Stomach (tissue), 9 donors: Measurements from ENCODE around the gene CFAP299. TPM values are rescaled to one million over a fixed set of nuclear protein-coding genes. Genes with fewer than 3 reads are reported as not detected.
"Not testable (repeated sequence)": the region's sequence is repeated elsewhere in the genome, so short reads cannot be mapped to it uniquely, and the experiment has no call there.

ENCODE experiments used
- DNase-seq, 2 donors: peaks; one replicate each; pipeline versions ENCODE4 v3.0.0 to v3.0.0-alpha.2; 2013 to 2019
- H3K27ac ChIP-seq, 5 donors: fragments of 200-600 bp in 4 of 5; sonication (generic) in 4 of 5; one replicate each; pipeline ENCODE4 v1.5.1; 2013 to 2019; ENCODE audit warnings: mild to moderate bottlenecking in 1 of 5, moderate library complexity in 1 of 5
- H3K27me3 ChIP-seq, 3 donors: fragments of 200-600 bp; sonication (generic); one replicate each; pipeline ENCODE4 v1.5.1; 2017 to 2019; ENCODE audit warnings: mixed run types in 1 of 3
- H3K36me3 ChIP-seq, 4 donors: fragments of 200-600 bp; sonication (generic); 1 replicate in 3 of 4; 2 replicates in 1 of 4; pipeline ENCODE4 v1.5.1; 2016 to 2019
- H3K4me1 ChIP-seq, 4 donors: fragments of 200-600 bp; sonication (generic); one replicate each; pipeline ENCODE4 v1.5.1; 2016 to 2019
- H3K4me3 ChIP-seq, 4 donors: fragments of 200-600 bp; sonication (generic) in 3 of 4; one replicate each; pipeline ENCODE4 v1.5.1; 2016 to 2019; ENCODE audit warnings: mild to moderate bottlenecking in 1 of 4
- H3K9me3 ChIP-seq, 4 donors: fragments of 200-600 bp; sonication (generic); one replicate each; pipeline ENCODE4 v1.5.1; 2016 to 2019
- EP300 ChIP-seq: sonication (generic); formaldehyde crosslinking; IDR thresholded peaks from one replicate; pipeline ENCODE4 v1.6.1; 2017; ENCODE audit warnings: antibody characterized with exemption
- POLR2A ChIP-seq, 4 donors: fragments of 450-650 bp; IDR thresholded peaks; one replicate each; pipeline ENCODE4 v1.6.1; 2016; ENCODE audit warnings: antibody characterized with exemption in 4 of 4, control low read depth in 2 of 4, mild to moderate bottlenecking in 1 of 4, moderate library complexity in 1 of 4
- POLR2AphosphoS5 ChIP-seq, 3 donors: sonication (generic); formaldehyde crosslinking; IDR thresholded peaks; one replicate each; pipeline ENCODE4 v1.6.1; 2016; ENCODE audit warnings: antibody characterized with exemption in 3 of 3
- WGBS, 5 donors: extraction: QIAGEN DNeasy Blood & Tissue Kit in 3 of 5; methylation state at CpG; one replicate each; pipeline versions ENCODE4 v1.1.5 to v1.1.7; 2013 to 2018; 5-methylcytosine and 5-hydroxymethylcytosine counted together
- intact Hi-C: fragments of 100-400 bp; cut with DNase I; formaldehyde crosslinking; loops from one replicate; pipeline ENCODE4 v1.15.1; 2023; ENCODE audit warnings: low total_unique reads
- polyA plus RNA-seq, 3 donors: library from polyadenylated mRNA; stranded (reverse); fragments of 200-250 nt; gene quantifications; one replicate each; pipeline ENCODE4 v1.2.3, GENCODE V29; 2013
- total RNA-seq, 5 donors: library from RNA; depleted of rRNA; stranded (reverse); fragments of >200 nt; gene quantifications; one replicate each; pipeline versions ENCODE4 v1.1.0 to v1.2.3, GENCODE V29; 2014 to 2016
- TF ChIP-seq, protein P1 (sequence below), 7 experiments: fragments of 450-650 bp in 4 of 7; fragments of 200-600 bp in 3 of 7; sonication (generic) in 3 of 7; IDR thresholded peaks; one replicate each; pipeline ENCODE4 v1.5.1; 2016 to 2019; ENCODE audit warnings: antibody characterized with exemption in 7 of 7, control low read depth in 2 of 7, mild to moderate bottlenecking in 1 of 7
- donor health status: healthy with polysubstance abuse.
- donor health status: Bipolar disorder and iron deficiency.
- donor health status: healthy.

Gene CFAP299
- total and polyA plus RNA-seq, 8 donors = 0.73 TPM; not detected in 7

DNA sequence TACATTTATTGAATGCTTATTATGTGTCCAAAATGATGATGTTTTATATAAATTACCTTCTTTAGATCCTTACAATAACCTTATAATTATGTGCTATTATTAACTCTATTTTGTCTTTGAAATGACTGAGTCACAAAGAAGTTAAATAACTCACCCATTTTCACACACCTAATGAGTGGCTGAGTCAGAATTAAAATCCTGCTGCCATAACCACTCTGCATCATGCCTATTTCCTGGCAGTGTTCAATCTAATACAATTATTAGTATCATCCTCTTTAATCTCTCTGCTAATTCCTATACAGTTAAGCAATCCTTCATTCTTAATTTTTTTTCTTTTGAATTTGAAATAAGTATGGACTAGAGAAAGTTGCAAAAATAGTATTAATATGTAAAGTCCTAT is 342.9 kb downstream of the CFAP299 start:
- Histone ChIP-seq H3K27ac (no peak overlapping the region), H3K4me1 (no peaks in the 10 kb centered on the region), H3K4me3 (no peak overlapping the region), H3K36me3 (no peaks in the 10 kb centered on the region), H3K9me3 (peaks cover 0 to 10% (median 5%) of the 10 kb centered on the region in 4 donors), H3K27me3 (no peaks in the 10 kb centered on the region)
- no peak for DNase-seq
- intact Hi-C loops = no loop called here
- TF ChIP-seq, protein P1, sequence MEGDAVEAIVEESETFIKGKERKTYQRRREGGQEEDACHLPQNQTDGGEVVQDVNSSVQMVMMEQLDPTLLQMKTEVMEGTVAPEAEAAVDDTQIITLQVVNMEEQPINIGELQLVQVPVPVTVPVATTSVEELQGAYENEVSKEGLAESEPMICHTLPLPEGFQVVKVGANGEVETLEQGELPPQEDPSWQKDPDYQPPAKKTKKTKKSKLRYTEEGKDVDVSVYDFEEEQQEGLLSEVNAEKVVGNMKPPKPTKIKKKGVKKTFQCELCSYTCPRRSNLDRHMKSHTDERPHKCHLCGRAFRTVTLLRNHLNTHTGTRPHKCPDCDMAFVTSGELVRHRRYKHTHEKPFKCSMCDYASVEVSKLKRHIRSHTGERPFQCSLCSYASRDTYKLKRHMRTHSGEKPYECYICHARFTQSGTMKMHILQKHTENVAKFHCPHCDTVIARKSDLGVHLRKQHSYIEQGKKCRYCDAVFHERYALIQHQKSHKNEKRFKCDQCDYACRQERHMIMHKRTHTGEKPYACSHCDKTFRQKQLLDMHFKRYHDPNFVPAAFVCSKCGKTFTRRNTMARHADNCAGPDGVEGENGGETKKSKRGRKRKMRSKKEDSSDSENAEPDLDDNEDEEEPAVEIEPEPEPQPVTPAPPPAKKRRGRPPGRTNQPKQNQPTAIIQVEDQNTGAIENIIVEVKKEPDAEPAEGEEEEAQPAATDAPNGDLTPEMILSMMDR (IDR thresholded peaks at IDR 0.05) = no peak
- TF ChIP-seq POLR2A (IDR thresholded peaks at IDR 0.05) (no peak), EP300 (no peak), POLR2AphosphoS5 (IDR thresholded peaks at IDR 0.05) (no peak)

DNA sequence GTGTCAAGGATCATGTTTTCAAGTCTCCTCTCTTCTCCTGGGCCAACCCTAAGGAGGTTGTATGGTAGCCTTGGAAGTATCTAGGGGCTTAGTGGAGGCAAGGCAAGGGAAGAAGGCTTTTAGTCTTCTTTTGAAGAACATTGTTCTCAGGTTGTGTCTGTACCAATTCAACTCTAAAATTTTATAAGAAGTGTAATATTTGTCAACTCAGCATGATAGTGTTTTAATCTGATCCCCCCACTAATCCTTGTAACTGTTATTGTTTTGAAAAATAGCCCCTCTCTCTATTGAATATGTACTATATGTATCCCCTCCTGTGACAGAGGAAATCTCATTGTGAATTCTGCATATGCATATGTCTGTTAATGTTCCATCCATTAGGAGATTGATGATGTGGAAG is 345.4 kb downstream of the CFAP299 start:
- H3K27ac ChIP-seq = no peak overlapping the region
- no peak for DNase-seq
- H3K4me3 ChIP-seq = no peak overlapping the region
- TF ChIP-seq EP300 (no peak), POLR2A (IDR thresholded peaks at IDR 0.05) (no peak)
- intact Hi-C loops = no loop called here
- H3K27me3 ChIP-seq = no peaks in the 10 kb centered on the region
- no peaks in the 10 kb centered on the region for H3K36me3 ChIP-seq
- peaks cover 0 to 1% (median under 1%) of the 10 kb centered on the region in 4 donors for H3K9me3 ChIP-seq
- no peaks in the 10 kb centered on the region for H3K4me1 ChIP-seq

DNA sequence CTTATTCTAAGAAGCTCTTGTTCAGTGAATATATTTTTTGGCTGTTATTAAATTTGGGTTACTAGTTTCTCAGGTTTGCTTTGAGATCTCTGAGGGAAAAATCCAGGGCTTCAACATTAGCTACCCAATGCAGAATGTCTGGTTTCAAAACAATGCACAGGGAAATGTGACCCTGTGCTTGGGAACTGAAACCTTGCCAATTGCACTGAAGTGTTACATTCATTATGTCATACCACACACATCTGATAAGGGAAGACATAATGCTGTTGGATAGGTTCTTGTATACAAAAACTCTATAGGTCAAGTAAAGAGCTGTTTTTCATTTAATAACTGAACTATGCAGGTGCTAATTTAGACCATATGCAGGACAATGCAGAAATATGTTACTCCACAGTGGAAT is 349.7 kb downstream of the CFAP299 start:
- no peaks in the 10 kb centered on the region for H3K4me1 ChIP-seq
- TF ChIP-seq, protein P1 (IDR thresholded peaks at IDR 0.05) = no peak
- TF ChIP-seq POLR2AphosphoS5 (IDR thresholded peaks at IDR 0.05) (no peak), POLR2A (IDR thresholded peaks at IDR 0.05) (no peak)
- intact Hi-C loops = no loop called here
- DNase-seq = peak in 1 of 2 donors; percentile 17
- no peaks in the 10 kb centered on the region for H3K27me3 ChIP-seq
- H3K27ac ChIP-seq = no peak overlapping the region
- H3K36me3 ChIP-seq = no peaks in the 10 kb centered on the region
- H3K4me3 ChIP-seq = no peak overlapping the region
- H3K9me3 ChIP-seq = no peaks in the 10 kb centered on the region

DNA sequence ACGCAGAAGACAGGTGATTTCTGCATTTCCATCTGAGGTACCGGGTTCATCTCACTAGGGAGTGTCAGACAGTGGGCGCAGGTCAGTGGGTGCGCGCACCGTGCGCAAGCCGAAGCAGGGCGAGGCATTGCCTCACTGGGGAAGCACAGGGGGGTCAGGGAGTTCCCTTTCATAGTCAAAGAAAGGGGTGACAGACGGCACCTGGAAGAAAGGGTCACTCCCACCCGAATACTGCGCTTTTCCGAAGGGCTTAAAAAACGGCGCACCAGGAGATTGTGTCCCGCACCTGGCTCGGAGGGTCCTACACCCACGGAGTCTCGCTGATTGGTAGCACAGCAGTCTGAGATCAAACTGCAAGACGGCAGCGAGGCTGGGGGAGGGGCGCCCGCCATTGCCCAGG is 352.2 kb downstream of the CFAP299 start:
- H3K4me3 ChIP-seq, intact Hi-C loops: not testable (repeated sequence)
- WGBS, 5 donors = 92 to 96% (median 94%) methylated on average over 23 of the region's 23 CpGs

DNA sequence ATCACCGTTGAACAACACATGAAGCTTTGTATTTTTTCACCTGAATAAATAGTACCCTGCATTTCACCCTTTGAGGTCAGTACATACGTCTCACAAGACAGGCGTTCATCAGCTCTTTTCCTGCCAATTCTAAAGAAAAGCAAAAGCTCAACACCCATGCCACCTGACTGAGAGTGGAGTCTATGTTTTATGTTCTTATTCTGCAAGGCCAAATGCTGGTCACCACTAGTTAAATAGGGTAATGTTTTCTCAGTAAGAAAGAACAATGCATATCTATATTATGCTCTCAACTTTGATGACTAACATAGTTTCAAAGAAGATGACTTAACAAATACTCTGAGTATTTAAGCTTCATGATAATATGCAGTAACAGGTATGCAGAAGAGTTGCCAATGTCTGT is 358.6 kb downstream of the CFAP299 start:
- no peak for TF ChIP-seq POLR2A (IDR thresholded peaks at IDR 0.05)
- no peak for TF ChIP-seq POLR2AphosphoS5 (IDR thresholded peaks at IDR 0.05)
- TF ChIP-seq, protein P1 (IDR thresholded peaks at IDR 0.05) = no peak
- TF ChIP-seq EP300 = no peak
- Histone ChIP-seq H3K4me3 (no peak overlapping the region), H3K27ac (no peak overlapping the region), H3K9me3 (no peaks in the 10 kb centered on the region), H3K36me3 (no peaks in the 10 kb centered on the region), H3K27me3 (no peaks in the 10 kb centered on the region), H3K4me1 (no peaks in the 10 kb centered on the region)
- intact Hi-C loops = no loop called here
- 22 to 50% (median 36%) methylated on average over 3 of the region's 3 CpGs for WGBS, 5 donors
- no peak for DNase-seq

More for the DNA sequence above, 352.2 kb downstream of the CFAP299 start:
- H3K9me3 ChIP-seq, H3K36me3 ChIP-seq, H3K27ac ChIP-seq, H3K4me1 ChIP-seq, H3K27me3 ChIP-seq, DNase-seq: not testable (repeated sequence)

DNA sequence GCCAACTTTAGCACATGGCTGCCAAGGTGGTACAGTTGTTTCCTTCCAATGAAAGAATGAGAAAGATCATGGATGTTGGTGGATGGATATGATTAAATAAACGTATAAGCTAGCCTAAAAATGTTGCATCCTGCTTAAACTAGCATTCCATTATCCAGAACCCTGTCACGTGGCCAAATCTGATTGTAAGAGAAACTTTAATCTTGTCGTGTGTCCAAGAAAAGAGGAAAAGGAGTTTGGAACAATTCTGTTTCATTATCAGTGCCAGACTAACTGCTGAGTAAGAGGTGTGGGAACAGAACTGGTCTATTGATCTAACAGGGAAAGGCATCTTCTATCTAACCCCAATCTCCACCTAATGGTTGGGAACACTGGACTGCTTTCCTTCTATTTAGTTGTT is 369.8 kb downstream of the CFAP299 start:
- Histone ChIP-seq H3K4me3 (no peak overlapping the region), H3K9me3 (no peaks in the 10 kb centered on the region), H3K27me3 (no peaks in the 10 kb centered on the region), H3K36me3 (no peaks in the 10 kb centered on the region), H3K4me1 (peaks cover 0 to 16% (median 0%) of the 10 kb centered on the region in 4 donors), H3K27ac (no peak overlapping the region)
- no peak for TF ChIP-seq EP300
- TF ChIP-seq, protein P1 (IDR thresholded peaks at IDR 0.05) = no peak
- TF ChIP-seq POLR2AphosphoS5 (IDR thresholded peaks at IDR 0.05) = no peak
- no peak for TF ChIP-seq POLR2A (IDR thresholded peaks at IDR 0.05)
- no peak for DNase-seq
- intact Hi-C loops = no loop called here
- 22 to 37% (median 29%) methylated on average over 3 of the region's 3 CpGs for WGBS, 5 donors
